Gastrocnemius medialis (tissue), 4 donors: ENCODE results near the gene FCHSD1. TPM values are rescaled to one million over a fixed set of nuclear protein-coding genes. Genes with fewer than 3 reads are reported as not detected.

Experiments
- ATAC-seq, 2 donors: fragments of 150-250 bp; one replicate each; pipeline ENCODE4 v1.9.1; 2016
- DNase-seq, 2 donors: peaks; one replicate each; pipeline ENCODE4 v3.0.0-alpha.2; 2019
- H3K27ac ChIP-seq, 4 donors: fragments of 200-600 bp; sonication (generic); 1 replicate in 1 of 4; 2 replicates in 3 of 4; pipeline ENCODE4 v1.5.1; 2016 to 2018; ENCODE audit warnings: mild to moderate bottlenecking in 2 of 4, moderate library complexity in 1 of 4
- H3K27me3 ChIP-seq, 3 donors: fragments of 200-600 bp; sonication (generic) in 2 of 3; 1 replicate in 1 of 3; 2 replicates in 2 of 3; pipeline versions ENCODE4 v1.5.1 to v1.6.0; 2016 to 2019; ENCODE audit warnings: mild to moderate bottlenecking in 1 of 3, moderate library complexity in 1 of 3
- H3K36me3 ChIP-seq, 2 donors: fragments of 200-600 bp; sonication (generic) in 1 of 2; one replicate each; pipeline ENCODE4 v1.5.1; 2017 to 2018
- H3K4me1 ChIP-seq, 2 donors: fragments of 200-600 bp; sonication (generic) in 1 of 2; one replicate each; pipeline ENCODE4 v1.5.1; 2016 to 2017; ENCODE audit warnings: mild to moderate bottlenecking in 2 of 2
- H3K4me3 ChIP-seq, 4 donors: fragments of 200-600 bp; sonication (generic) in 3 of 4; 1 replicate in 1 of 4; 2 replicates in 3 of 4; pipeline ENCODE4 v1.5.1; 2016 to 2019; ENCODE audit warnings: mild to moderate bottlenecking in 2 of 4
- H3K9me3 ChIP-seq, 3 donors: fragments of 200-600 bp; sonication (generic) in 2 of 3; 1 replicate in 1 of 3; 2 replicates in 2 of 3; pipeline ENCODE4 v1.5.1; 2016 to 2019
- POLR2A ChIP-seq, 2 donors: fragments of 450-650 bp; IDR thresholded peaks; one replicate each; pipeline ENCODE4 v1.6.1; 2017; ENCODE audit warnings: antibody characterized with exemption in 2 of 2, mild to moderate bottlenecking in 2 of 2, moderate library complexity in 2 of 2
- in situ Hi-C, 4 donors: fragments of 200-750 bp; cut with MboI; loops; one replicate each; pipeline versions ENCODE4 v1.15.0 to v1.8.0; 2017; ENCODE audit warnings: low sequenced_read_pairs in 4 of 4
- intact Hi-C: fragments of 100-400 bp; cut with DNase I; formaldehyde crosslinking; loops from one replicate; pipeline ENCODE4 v1.15.1; 2023; ENCODE audit warnings: low total_unique reads
- total RNA-seq, 4 donors: library from RNA; depleted of rRNA; stranded (reverse); fragments of >200 nt; gene quantifications; one replicate each; pipeline versions ENCODE4 v1.1.0 to v1.2.3, GENCODE V29; 2016
- TF ChIP-seq, protein P1 (sequence below), 5 experiments: fragments of 450-650 bp in 3 of 5; fragments of 200-600 bp in 2 of 5; sonication (generic) in 2 of 5; IDR thresholded peaks in 4 of 5; conservative IDR thresholded peaks in 1 of 5; 1 replicate in 4 of 5; 2 replicates in 1 of 5; pipeline ENCODE4 v1.5.1; 2016 to 2019; ENCODE audit warnings: antibody characterized with exemption in 5 of 5, mild to moderate bottlenecking in 3 of 5, moderate library complexity in 3 of 5

FCHSD1 gene
- total RNA-seq, 4 donors from 2014 or later, result 0.32 to 2.6 (median 0.65) TPM

DNA sequence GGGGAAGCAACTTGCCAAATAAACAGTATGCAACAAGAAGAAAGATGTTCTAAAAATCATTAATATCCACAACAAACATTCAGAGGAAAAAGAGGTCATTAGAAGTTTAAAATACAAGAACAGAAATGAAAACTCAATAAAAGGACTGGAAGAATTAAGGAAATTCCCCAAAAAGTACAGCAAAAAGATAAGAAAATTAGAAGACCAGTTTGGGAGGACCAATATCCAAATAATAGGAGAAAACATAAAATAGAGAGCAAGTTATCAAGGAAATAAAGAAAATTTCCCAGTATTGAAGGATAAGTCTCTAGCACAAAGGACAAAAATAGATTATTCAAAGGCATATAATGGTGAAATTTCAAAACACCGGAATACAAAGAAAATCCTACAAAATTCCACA is 54.4 kb downstream of the FCHSD1 start:
- Histone ChIP-seq H3K4me1 (peaks cover 78% of the 10 kb centered on the region in 2 donors), H3K9me3 (no peaks in the 10 kb centered on the region), H3K4me3 (no peak overlapping the region), H3K36me3 (peaks cover 0 to 16% of the 10 kb centered on the region in 2 donors), H3K27ac (peak overlapping the region; percentile 89 to 94 (median 91)), H3K27me3 (no peaks in the 10 kb centered on the region)
- no peak for ATAC-seq
- in situ Hi-C loops, result no loop called here
- intact Hi-C loops, result no loop called here
- no peak for DNase-seq
- TF ChIP-seq POLR2A (IDR thresholded peaks at IDR 0.05), result no peak
- TF ChIP-seq, protein P1, sequence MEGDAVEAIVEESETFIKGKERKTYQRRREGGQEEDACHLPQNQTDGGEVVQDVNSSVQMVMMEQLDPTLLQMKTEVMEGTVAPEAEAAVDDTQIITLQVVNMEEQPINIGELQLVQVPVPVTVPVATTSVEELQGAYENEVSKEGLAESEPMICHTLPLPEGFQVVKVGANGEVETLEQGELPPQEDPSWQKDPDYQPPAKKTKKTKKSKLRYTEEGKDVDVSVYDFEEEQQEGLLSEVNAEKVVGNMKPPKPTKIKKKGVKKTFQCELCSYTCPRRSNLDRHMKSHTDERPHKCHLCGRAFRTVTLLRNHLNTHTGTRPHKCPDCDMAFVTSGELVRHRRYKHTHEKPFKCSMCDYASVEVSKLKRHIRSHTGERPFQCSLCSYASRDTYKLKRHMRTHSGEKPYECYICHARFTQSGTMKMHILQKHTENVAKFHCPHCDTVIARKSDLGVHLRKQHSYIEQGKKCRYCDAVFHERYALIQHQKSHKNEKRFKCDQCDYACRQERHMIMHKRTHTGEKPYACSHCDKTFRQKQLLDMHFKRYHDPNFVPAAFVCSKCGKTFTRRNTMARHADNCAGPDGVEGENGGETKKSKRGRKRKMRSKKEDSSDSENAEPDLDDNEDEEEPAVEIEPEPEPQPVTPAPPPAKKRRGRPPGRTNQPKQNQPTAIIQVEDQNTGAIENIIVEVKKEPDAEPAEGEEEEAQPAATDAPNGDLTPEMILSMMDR (IDR thresholded peaks at IDR 0.05 in 4 of 5, conservative IDR thresholded peaks at IDR 0.05 in 1 of 5), result no peak

- H3K27me3 ChIP-seq, result no peaks in the 10 kb centered on the region
- TF ChIP-seq, protein P1 (IDR thresholded peaks at IDR 0.05 in 4 of 5, conservative IDR thresholded peaks at IDR 0.05 in 1 of 5), result no peak
- TF ChIP-seq POLR2A (IDR thresholded peaks at IDR 0.05), result no peak
- in situ Hi-C loops, result no loop called here
- H3K9me3 ChIP-seq, result no peaks in the 10 kb centered on the region
- peaks cover 3 to 41% of the 10 kb centered on the region in 2 donors for H3K36me3 ChIP-seq
- H3K27ac ChIP-seq, result peak overlapping the region in 2 of 4 donors; percentile 37 to 94
- DNase-seq (no peak), ATAC-seq (no peak)
- intact Hi-C loops, result loop anchor here (5.0 kb wide), 1 partner anchor 42 kb away; no protein-coding TSS in a partner anchor
- H3K4me3 ChIP-seq, result no peak overlapping the region
- H3K4me1 ChIP-seq, result peaks cover 23 to 32% of the 10 kb centered on the region in 2 donors
Observed at GRCh38 chr5:141590127-141590526, 61.1 kb downstream of the FCHSD1 start.

Other genes with a start within 250 kb of the FCHSD1 start
- gene PCDHGA9, start 248.6 kb downstream of the FCHSD1 start, total RNA-seq, result 1 to 10 TPM in 3 of 4 donors, under 1 TPM in 1; 0.95 to 4.0 (median 1.5) TPM
- 1 to 10 TPM; 1.4 to 4.6 (median 2.9) TPM for gene PCDHGB6, start 243.4 kb downstream of the FCHSD1 start, total RNA-seq
- gene PCDHGA10, start 238.4 kb downstream of the FCHSD1 start, total RNA-seq, result 1 to 10 TPM in 3 of 4 donors, under 1 TPM in 1; 0.80 to 2.4 (median 1.2) TPM
- gene PCDHGB7, start 233.7 kb downstream of the FCHSD1 start, total RNA-seq, result 1 to 10 TPM; 3.0 to 5.7 (median 3.3) TPM
- gene PCDHGA11, start 230.4 kb downstream of the FCHSD1 start, total RNA-seq, result 1 to 10 TPM; 1.2 to 3.3 (median 1.3) TPM
- 1 to 10 TPM; 1.1 to 5.4 (median 1.7) TPM for gene PCDHGA12, start 220.9 kb downstream of the FCHSD1 start, total RNA-seq
- 10 to 100 TPM; 11.8 to 14.5 (median 13.8) TPM for gene PCDHGC3, start 175.5 kb downstream of the FCHSD1 start, total RNA-seq
- gene PCDHGC4, start 166.4 kb downstream of the FCHSD1 start, total RNA-seq, result 10 to 100 TPM in 1 of 4 donors, 1 to 10 TPM in 1, under 1 TPM in 1, not detected in 1; 0.31 to 20.4 (median 1.7) TPM
- 1 to 10 TPM in 1 of 4 donors, under 1 TPM in 2, not detected in 1; 0.16 to 1.5 (median 0.36) TPM for gene PCDHGC5, start 162.3 kb downstream of the FCHSD1 start, total RNA-seq
- 100 to 1,000 TPM in 3 of 4 donors, 10 to 100 TPM in 1; 98.3 to 324 (median 214) TPM for gene DIAPH1, start 32.4 kb downstream of the FCHSD1 start, total RNA-seq
- 10 to 100 TPM; 29.8 to 40.7 (median 35.7) TPM for gene HDAC3, start 14.6 kb downstream of the FCHSD1 start, total RNA-seq
- gene RELL2, start 14.4 kb downstream of the FCHSD1 start, total RNA-seq, result 1 to 10 TPM in 1 of 4 donors, under 1 TPM in 1, not detected in 2; 0.16 to 1.1 TPM
- gene ARAP3, start 30.8 kb upstream of the FCHSD1 start, total RNA-seq, result 1 to 10 TPM; 1.6 to 5.5 (median 3.0) TPM
- gene PCDH1, start 227.0 kb upstream of the FCHSD1 start, total RNA-seq, result 10 to 100 TPM; 15.9 to 20.8 (median 18.1) TPM